Lower lobe of right lung (tissue), 2 donors: Measurements from ENCODE around the gene PXDC1. TPM values are rescaled to one million over a fixed set of nuclear protein-coding genes. Genes with fewer than 3 reads are reported as not detected.

Experiments
- ATAC-seq, 2 donors: fragments of 200-7000 bp; cut with Tn5 transposase; one replicate each; pipeline ENCODE4 v1.9.1; 2020 to 2022; ENCODE audit warnings: mild to moderate bottlenecking in 2 of 2, moderate library complexity in 2 of 2
- DNase-seq: peaks from one replicate; pipeline ENCODE4 v3.0.0-alpha.2; 2020
- H3K27ac ChIP-seq: fragments of 200-600 bp; one replicate; pipeline ENCODE4 v1.8.0; 2022
- H3K27me3 ChIP-seq: fragments of 200-600 bp; one replicate; pipeline ENCODE4 v1.8.0; 2022; ENCODE audit warnings: low read depth
- H3K36me3 ChIP-seq: fragments of 200-600 bp; one replicate; pipeline ENCODE4 v1.8.0; 2022; ENCODE audit warnings: mild to moderate bottlenecking
- H3K4me1 ChIP-seq: fragments of 200-600 bp; one replicate; pipeline ENCODE4 v1.8.0; 2022
- H3K4me3 ChIP-seq: fragments of 200-600 bp; one replicate; pipeline ENCODE4 v1.8.0; 2022; ENCODE audit warnings: mild to moderate bottlenecking
- H3K9me3 ChIP-seq: fragments of 200-600 bp; one replicate; pipeline ENCODE4 v1.8.0; 2022
- CTCF ChIP-seq: fragments of 200-600 bp; IDR thresholded peaks from one replicate; pipeline ENCODE4 v1.8.0; 2022; ENCODE audit warnings: antibody characterized with exemption, mild to moderate bottlenecking
- intact Hi-C: fragments of 100-400 bp; cut with DNase I; formaldehyde crosslinking; loops from one replicate; pipeline ENCODE4 v1.11.0; 2022
- total RNA-seq: library from RNA; stranded (reverse); fragmentation: NEBNext Ultra II Directional; extraction: Animal tissue kit (Norgen Biotek cat#: 25700); gene quantifications from one replicate; pipeline ENCODE4 v1.2.1, GENCODE V29; 2021
- donor health status: DM: no; HTN: yes; CAD: no; lungs with severe emphysema.

PXDC1 gene
- total RNA-seq, 1 donor from 2014 or later = 50.9 TPM

DNA sequence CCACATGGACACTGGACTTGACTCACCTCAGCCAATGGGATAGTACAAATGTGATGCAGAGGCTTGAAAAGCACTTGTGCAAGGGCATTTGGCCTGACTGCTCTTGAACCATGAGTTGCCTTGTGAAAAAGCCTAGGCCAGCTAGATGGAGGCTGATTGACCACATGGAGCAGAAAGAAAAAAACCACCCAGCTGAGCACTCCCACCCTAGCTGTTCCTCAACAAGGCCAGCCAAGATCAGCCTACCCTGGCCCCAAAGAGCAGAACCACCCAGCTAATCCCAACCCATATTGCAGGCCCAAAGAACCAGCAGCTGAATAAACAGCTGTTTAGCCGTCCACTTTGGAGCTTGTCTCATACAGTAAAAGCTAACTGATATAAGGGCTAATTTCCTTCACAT is 36.7 kb downstream of the PXDC1 start:
- DNase-seq (no peak), ATAC-seq (no peak)
- Histone ChIP-seq H3K4me3 (no peak overlapping the region), H3K27me3 (no peaks in the 10 kb centered on the region), H3K4me1 (no peaks in the 10 kb centered on the region), H3K9me3 (no peaks in the 10 kb centered on the region), H3K36me3 (no peaks in the 10 kb centered on the region), H3K27ac (no peak overlapping the region)
- no peak for TF ChIP-seq CTCF
- intact Hi-C loops = no loop called here

GRCh38 chr6:3714111-3714510 is 37.4 kb downstream of the PXDC1 start:
- no peak overlapping the region for H3K4me3 ChIP-seq
- no peaks in the 10 kb centered on the region for H3K9me3 ChIP-seq
- no peak for ATAC-seq
- no peaks in the 10 kb centered on the region for H3K27me3 ChIP-seq
- H3K27ac ChIP-seq = no peak overlapping the region
- H3K4me1 ChIP-seq = no peaks in the 10 kb centered on the region
- TF ChIP-seq CTCF = no peak
- intact Hi-C loops = no loop called here
- H3K36me3 ChIP-seq = no peaks in the 10 kb centered on the region
- DNase-seq = no peak

- no peaks in the 10 kb centered on the region for H3K36me3 ChIP-seq
- intact Hi-C loops = no loop called here
- no peak for DNase-seq
- no peaks in the 10 kb centered on the region for H3K9me3 ChIP-seq
- ATAC-seq = peak; percentile 52 to 56
- H3K27ac ChIP-seq = no peak overlapping the region
- no peak overlapping the region for H3K4me3 ChIP-seq
- H3K4me1 ChIP-seq = no peaks in the 10 kb centered on the region
- TF ChIP-seq CTCF = no peak
- no peaks in the 10 kb centered on the region for H3K27me3 ChIP-seq
These were observed 38.5 kb downstream of the PXDC1 start for GRCh38 chr6:3712827-3713665.

DNA sequence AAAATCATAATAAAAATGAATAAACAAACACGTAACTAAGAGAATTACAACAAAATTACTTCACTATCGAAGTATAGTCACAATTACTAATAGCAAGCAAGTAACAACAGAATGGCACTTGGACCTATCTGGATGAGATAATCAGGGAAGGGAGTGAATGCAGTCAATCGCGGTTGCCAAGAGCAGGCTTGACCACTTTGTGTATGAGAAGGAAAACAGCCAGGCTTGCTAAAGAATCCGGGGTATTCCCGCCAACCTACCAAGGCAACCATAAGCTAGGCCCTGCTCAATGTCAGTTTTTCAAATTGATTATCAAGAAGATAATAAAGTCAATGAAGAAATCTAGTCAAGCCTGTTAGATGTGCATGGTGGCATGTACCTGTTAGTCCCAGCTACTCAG is 39.7 kb downstream of the PXDC1 start:
- Histone ChIP-seq H3K9me3 (no peaks in the 10 kb centered on the region), H3K4me3 (no peak overlapping the region), H3K27me3 (no peaks in the 10 kb centered on the region), H3K4me1 (no peaks in the 10 kb centered on the region), H3K27ac (no peak overlapping the region), H3K36me3 (no peaks in the 10 kb centered on the region)
- ATAC-seq (peak in 1 of 2 donors; percentile 20), DNase-seq (no peak)
- intact Hi-C loops = no loop called here
- no peak for TF ChIP-seq CTCF

DNA sequence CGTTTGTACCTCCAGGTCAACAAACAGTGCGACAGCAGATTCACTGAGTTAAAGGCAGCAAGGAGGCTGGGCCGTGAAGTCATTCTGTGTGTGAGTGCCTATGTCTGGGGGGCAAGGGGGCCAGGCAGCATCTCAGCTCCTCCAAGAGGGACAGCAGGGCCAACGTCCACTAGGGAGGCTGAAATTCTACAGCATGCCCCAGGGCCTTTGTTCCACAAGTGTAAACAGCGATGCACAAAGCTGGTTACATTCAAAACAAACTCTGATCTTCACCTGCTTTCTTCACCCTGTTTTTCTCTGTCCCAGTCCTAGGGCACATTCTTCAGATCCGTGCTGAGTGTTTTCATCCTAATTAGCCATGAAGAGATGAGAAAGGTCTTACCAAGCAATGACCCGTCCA is 41.1 kb downstream of the PXDC1 start:
- Histone ChIP-seq H3K4me1 (no peaks in the 10 kb centered on the region), H3K9me3 (no peaks in the 10 kb centered on the region), H3K36me3 (no peaks in the 10 kb centered on the region), H3K4me3 (no peak overlapping the region), H3K27ac (no peak overlapping the region), H3K27me3 (no peaks in the 10 kb centered on the region)
- no peak for TF ChIP-seq CTCF
- no peak for DNase-seq
- intact Hi-C loops = no loop called here
- no peak for ATAC-seq
